GM23338 (cell line): Measurements from ENCODE around the gene SLC5A6. TPM values are rescaled to one million over a fixed set of nuclear protein-coding genes. Genes with fewer than 3 reads are reported as not detected.
"Not testable (repeated sequence)": the region's sequence is repeated elsewhere in the genome, so short reads cannot be mapped to it uniquely, and the experiment has no call there.

Experiments used
- ATAC-seq: fragments of 200-7000 bp; cut with Tn5 transposase; 3 replicates; pipeline ENCODE4 v1.9.1; 2020
- DNase-seq: peaks from one replicate; pipeline ENCODE4 v3.0.0-alpha.2; 2015; ENCODE audit warnings: low spot score
- H2AFZ ChIP-seq: fragments of 200-600 bp; sonication (generic); 2 replicates; pipeline ENCODE4 v1.8.0; 2016; ENCODE audit warnings: antibody characterized with exemption, mild to moderate bottlenecking, moderate library complexity
- H3F3A ChIP-seq: fragments of 200-600 bp; sonication (generic); replicated peaks from 2 replicates; pipeline ENCODE4 v1.8.0; 2017; ENCODE audit warnings: antibody characterized with exemption, mixed run types, low read depth
- H3K27ac ChIP-seq: fragments of 200-600 bp; sonication (generic); 2 replicates; pipeline ENCODE4 v1.6.1; 2016; ENCODE audit warnings: low read depth
- H3K27me3 ChIP-seq: fragments of 200-600 bp; sonication (generic); 2 replicates; pipeline ENCODE4 v1.8.0; 2016; ENCODE audit warnings: mild to moderate bottlenecking, mixed run types, moderate library complexity; ENCODE audit not compliant: insufficient read depth
- H3K36me3 ChIP-seq: fragments of 200-600 bp; sonication (generic); 2 replicates; pipeline ENCODE4 v1.8.0; 2016; ENCODE audit warnings: mild to moderate bottlenecking; ENCODE audit not compliant: insufficient read depth
- H3K4me1 ChIP-seq: fragments of 200-600 bp; sonication (generic); 2 replicates; pipeline ENCODE4 v1.8.0; 2016; ENCODE audit warnings: mild to moderate bottlenecking, moderate library complexity; ENCODE audit not compliant: insufficient read depth
- H3K4me2 ChIP-seq: fragments of 200-600 bp; sonication (generic); 2 replicates; pipeline ENCODE4 v1.7.1; 2017; ENCODE audit warnings: mixed run types
- H3K4me3 ChIP-seq: fragments of 200-600 bp; sonication (generic); 2 replicates; pipeline ENCODE4 v1.6.1; 2016; ENCODE audit warnings: mixed run types
- H3K79me2 ChIP-seq: fragments of 200-600 bp; sonication (generic); replicated peaks from 2 replicates; pipeline ENCODE4 v1.8.0; 2017; ENCODE audit warnings: mild to moderate bottlenecking; ENCODE audit not compliant: insufficient read depth
- H3K9me2 ChIP-seq: fragments of 200-600 bp; sonication (generic); 2 replicates; pipeline ENCODE4 v1.8.0; 2017; ENCODE audit not compliant: insufficient read depth
- H4K20me1 ChIP-seq: fragments of 200-600 bp; sonication (generic); replicated peaks from 2 replicates; pipeline ENCODE4 v1.8.0; 2017; ENCODE audit warnings: mild to moderate bottlenecking; ENCODE audit not compliant: insufficient read depth
- H3K27ac Mint-ChIP-seq: 2 replicates; pipeline ENCODE4 v1.8.0; 2020; ENCODE audit warnings: inconsistent platforms, mild to moderate bottlenecking, moderate library complexity, mixed read lengths
- H3K27me3 Mint-ChIP-seq: 3 replicates; pipeline ENCODE4 v1.8.0; 2022; ENCODE audit warnings: low read depth, mild to moderate bottlenecking, moderate library complexity, mixed read lengths, inconsistent platforms; ENCODE audit not compliant: insufficient read depth, poor library complexity
- H3K36me3 Mint-ChIP-seq: 3 replicates; pipeline ENCODE4 v1.8.0; 2021; ENCODE audit warnings: low read depth, mild to moderate bottlenecking, inconsistent platforms, moderate library complexity, mixed read lengths
- H3K4me1 Mint-ChIP-seq: 3 replicates; pipeline ENCODE4 v1.8.0; 2020; ENCODE audit warnings: mild to moderate bottlenecking, inconsistent platforms, mixed read lengths
- H3K4me3 Mint-ChIP-seq: 3 replicates; pipeline ENCODE4 v1.8.0; 2021; ENCODE audit warnings: moderate library complexity, mild to moderate bottlenecking, inconsistent platforms, mixed read lengths
- H3K9me3 Mint-ChIP-seq: 3 replicates; pipeline ENCODE4 v1.8.0; 2020; ENCODE audit warnings: moderate library complexity, mild to moderate bottlenecking, inconsistent platforms, mixed read lengths
- CREB1 ChIP-seq: fragments of 250-450 bp; sonication (Bioruptor Pico); IDR thresholded peaks from 2 replicates; pipeline ENCODE4 v1.5.0; 2020; ENCODE audit warnings: low read depth, mild to moderate bottlenecking, moderate library complexity
- CTCF ChIP-seq, 2 experiments: fragments of 200-600 bp in 1 of 2; sonication (generic) in 1 of 2; conservative IDR thresholded peaks; 2 replicates each; pipeline versions ENCODE4 v1.5.1 to v1.6.1; 2016 to 2017; ENCODE audit warnings: antibody characterized with exemption in 2 of 2, low read depth in 2 of 2, mild to moderate bottlenecking in 2 of 2, moderate library complexity in 1 of 2
- ETS1 ChIP-seq: IDR thresholded peaks from 2 replicates; pipeline ENCODE4 v1.6.1; 2016; ENCODE audit warnings: antibody characterized with exemption
- EZH2phosphoT487 ChIP-seq: fragments of 200-600 bp; sonication (generic); IDR thresholded peaks from one replicate; pipeline ENCODE4 v1.8.1; 2018; ENCODE audit warnings: antibody characterized with exemption; ENCODE audit not compliant: unreplicated experiment
- NANOG ChIP-seq: IDR thresholded peaks from 2 replicates; pipeline ENCODE4 v1.6.1; 2016; ENCODE audit warnings: antibody characterized with exemption, borderline replicate concordance
- POLR2AphosphoS5 ChIP-seq: IDR thresholded peaks from 2 replicates; pipeline ENCODE4 v1.6.1; 2016; ENCODE audit warnings: antibody characterized with exemption, low read depth
- STAT1 ChIP-seq: IDR thresholded peaks from one replicate; pipeline ENCODE4 v1.6.1; 2016; ENCODE audit warnings: antibody characterized with exemption; ENCODE audit not compliant: unreplicated experiment
- ZNF114 ChIP-seq: fragments of 250-450 bp; sonication (Bioruptor Pico); IDR thresholded peaks from 2 replicates; pipeline ENCODE4 v1.5.0; 2020; ENCODE audit warnings: mild to moderate bottlenecking, moderate library complexity
- polyA plus RNA-seq: library from polyadenylated mRNA; unstranded; fragments of >200 nt; fragmentation: Nextera tagmentation; extraction: Ambion mirVana; gene quantifications from 2 replicates; pipeline ENCODE4 v1.2.1, GENCODE V29; 2016
- total RNA-seq: library from RNA; depleted of rRNA; stranded (reverse); fragments of >200 nt; shearing (Covaris generic); gene quantifications from 2 replicates; pipeline ENCODE4 v1.2.3, GENCODE V29; 2014
- TF ChIP-seq, protein P1 (sequence below): IDR thresholded peaks from one replicate; pipeline ENCODE4 v1.6.1; 2018; ENCODE audit warnings: antibody characterized with exemption; ENCODE audit not compliant: unreplicated experiment
- TF ChIP-seq, protein P2 (sequence below): fragments of 250-450 bp; sonication (Bioruptor Pico); IDR thresholded peaks from 2 replicates; pipeline ENCODE4 v1.5.0; 2020; ENCODE audit warnings: mild to moderate bottlenecking, moderate library complexity

Gene SLC5A6
- total and polyA plus RNA-seq, 2 experiments from 2014 or later: 44.3 to 153 TPM

DNA sequence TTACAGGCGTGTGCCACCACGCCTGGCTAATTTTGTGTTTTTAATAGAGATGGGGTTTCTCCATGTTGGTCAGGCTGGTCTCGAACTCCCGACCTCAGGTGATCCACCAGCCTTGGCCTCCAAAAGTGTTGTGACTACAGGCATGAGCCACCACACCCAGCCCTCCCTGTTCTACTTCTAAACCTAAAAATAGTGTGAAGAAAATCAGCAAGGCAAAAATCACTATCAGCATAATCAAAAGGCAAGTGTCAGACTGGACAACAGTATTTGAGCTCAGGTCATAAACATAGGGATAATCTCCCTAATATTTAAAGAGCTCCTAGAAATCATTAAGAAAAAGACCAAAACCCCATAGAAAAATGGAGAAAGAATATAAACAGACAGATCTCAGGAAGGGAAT lies 36.3 kb downstream of the SLC5A6 start:
- ATAC-seq: not testable (repeated sequence)

DNA sequence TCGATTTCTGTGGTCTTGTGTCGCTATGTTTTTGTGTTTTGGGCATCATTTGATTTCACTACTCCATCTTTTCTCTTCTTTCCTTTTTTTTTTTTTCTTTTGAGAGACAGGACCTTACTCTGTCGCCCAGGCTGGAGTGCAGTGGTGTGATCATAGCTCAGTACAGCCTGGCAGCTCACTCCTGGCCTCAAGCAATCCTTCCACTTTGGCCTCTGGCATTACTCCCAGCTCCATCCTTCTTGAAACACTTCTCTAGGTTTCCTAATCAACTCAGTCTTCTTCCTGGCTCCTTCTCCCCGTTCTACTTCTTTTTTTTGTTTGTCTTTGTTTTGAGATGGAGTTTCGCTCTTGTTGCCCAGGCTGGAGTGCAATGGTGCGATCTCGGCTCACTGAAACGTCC lies 36.7 kb downstream of the SLC5A6 start:
- Histone ChIP-seq H3K79me2 (no peaks in the 10 kb centered on the region), H3K4me2 (no peak overlapping the region), H4K20me1 (no peaks in the 10 kb centered on the region), H3K9me2 (no peaks in the 10 kb centered on the region), H2AFZ (peak overlapping the region; percentile 26; the same call in 1 of the 2 replicates), H3K4me3 (no peak overlapping the region), H3F3A (no peaks in the 10 kb centered on the region), H3K4me1 (no peaks in the 10 kb centered on the region), H3K27ac (no peak overlapping the region), H3K27me3 (no peaks in the 10 kb centered on the region), H3K36me3 (no peaks in the 10 kb centered on the region)
- no peaks in the 10 kb centered on the region for H3K9me3 Mint-ChIP-seq
- H3K36me3 Mint-ChIP-seq: no peaks in the 10 kb centered on the region
- H3K27ac Mint-ChIP-seq: no peak overlapping the region
- H3K4me1 Mint-ChIP-seq: peaks cover 3% of the 10 kb centered on the region; the same call in 1 of the 3 replicates
- no peak overlapping the region for H3K4me3 Mint-ChIP-seq
- ATAC-seq (no peak), DNase-seq (no peak)
- H3K27me3 Mint-ChIP-seq: no peaks in the 10 kb centered on the region
- TF ChIP-seq CTCF (conservative IDR thresholded peaks at IDR 0.05; ENCODE audit: low read depth in 2 of 2): no peak
- no peak for TF ChIP-seq STAT1
- TF ChIP-seq CREB1 (CRISPR knock-in tag): no peak
- no peak for TF ChIP-seq NANOG
- no peak for TF ChIP-seq POLR2AphosphoS5
- TF ChIP-seq ZNF114 (CRISPR knock-in tag): no peak
- TF ChIP-seq, protein P1, sequence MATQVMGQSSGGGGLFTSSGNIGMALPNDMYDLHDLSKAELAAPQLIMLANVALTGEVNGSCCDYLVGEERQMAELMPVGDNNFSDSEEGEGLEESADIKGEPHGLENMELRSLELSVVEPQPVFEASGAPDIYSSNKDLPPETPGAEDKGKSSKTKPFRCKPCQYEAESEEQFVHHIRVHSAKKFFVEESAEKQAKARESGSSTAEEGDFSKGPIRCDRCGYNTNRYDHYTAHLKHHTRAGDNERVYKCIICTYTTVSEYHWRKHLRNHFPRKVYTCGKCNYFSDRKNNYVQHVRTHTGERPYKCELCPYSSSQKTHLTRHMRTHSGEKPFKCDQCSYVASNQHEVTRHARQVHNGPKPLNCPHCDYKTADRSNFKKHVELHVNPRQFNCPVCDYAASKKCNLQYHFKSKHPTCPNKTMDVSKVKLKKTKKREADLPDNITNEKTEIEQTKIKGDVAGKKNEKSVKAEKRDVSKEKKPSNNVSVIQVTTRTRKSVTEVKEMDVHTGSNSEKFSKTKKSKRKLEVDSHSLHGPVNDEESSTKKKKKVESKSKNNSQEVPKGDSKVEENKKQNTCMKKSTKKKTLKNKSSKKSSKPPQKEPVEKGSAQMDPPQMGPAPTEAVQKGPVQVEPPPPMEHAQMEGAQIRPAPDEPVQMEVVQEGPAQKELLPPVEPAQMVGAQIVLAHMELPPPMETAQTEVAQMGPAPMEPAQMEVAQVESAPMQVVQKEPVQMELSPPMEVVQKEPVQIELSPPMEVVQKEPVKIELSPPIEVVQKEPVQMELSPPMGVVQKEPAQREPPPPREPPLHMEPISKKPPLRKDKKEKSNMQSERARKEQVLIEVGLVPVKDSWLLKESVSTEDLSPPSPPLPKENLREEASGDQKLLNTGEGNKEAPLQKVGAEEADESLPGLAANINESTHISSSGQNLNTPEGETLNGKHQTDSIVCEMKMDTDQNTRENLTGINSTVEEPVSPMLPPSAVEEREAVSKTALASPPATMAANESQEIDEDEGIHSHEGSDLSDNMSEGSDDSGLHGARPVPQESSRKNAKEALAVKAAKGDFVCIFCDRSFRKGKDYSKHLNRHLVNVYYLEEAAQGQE: no peak
- TF ChIP-seq, protein P2, sequence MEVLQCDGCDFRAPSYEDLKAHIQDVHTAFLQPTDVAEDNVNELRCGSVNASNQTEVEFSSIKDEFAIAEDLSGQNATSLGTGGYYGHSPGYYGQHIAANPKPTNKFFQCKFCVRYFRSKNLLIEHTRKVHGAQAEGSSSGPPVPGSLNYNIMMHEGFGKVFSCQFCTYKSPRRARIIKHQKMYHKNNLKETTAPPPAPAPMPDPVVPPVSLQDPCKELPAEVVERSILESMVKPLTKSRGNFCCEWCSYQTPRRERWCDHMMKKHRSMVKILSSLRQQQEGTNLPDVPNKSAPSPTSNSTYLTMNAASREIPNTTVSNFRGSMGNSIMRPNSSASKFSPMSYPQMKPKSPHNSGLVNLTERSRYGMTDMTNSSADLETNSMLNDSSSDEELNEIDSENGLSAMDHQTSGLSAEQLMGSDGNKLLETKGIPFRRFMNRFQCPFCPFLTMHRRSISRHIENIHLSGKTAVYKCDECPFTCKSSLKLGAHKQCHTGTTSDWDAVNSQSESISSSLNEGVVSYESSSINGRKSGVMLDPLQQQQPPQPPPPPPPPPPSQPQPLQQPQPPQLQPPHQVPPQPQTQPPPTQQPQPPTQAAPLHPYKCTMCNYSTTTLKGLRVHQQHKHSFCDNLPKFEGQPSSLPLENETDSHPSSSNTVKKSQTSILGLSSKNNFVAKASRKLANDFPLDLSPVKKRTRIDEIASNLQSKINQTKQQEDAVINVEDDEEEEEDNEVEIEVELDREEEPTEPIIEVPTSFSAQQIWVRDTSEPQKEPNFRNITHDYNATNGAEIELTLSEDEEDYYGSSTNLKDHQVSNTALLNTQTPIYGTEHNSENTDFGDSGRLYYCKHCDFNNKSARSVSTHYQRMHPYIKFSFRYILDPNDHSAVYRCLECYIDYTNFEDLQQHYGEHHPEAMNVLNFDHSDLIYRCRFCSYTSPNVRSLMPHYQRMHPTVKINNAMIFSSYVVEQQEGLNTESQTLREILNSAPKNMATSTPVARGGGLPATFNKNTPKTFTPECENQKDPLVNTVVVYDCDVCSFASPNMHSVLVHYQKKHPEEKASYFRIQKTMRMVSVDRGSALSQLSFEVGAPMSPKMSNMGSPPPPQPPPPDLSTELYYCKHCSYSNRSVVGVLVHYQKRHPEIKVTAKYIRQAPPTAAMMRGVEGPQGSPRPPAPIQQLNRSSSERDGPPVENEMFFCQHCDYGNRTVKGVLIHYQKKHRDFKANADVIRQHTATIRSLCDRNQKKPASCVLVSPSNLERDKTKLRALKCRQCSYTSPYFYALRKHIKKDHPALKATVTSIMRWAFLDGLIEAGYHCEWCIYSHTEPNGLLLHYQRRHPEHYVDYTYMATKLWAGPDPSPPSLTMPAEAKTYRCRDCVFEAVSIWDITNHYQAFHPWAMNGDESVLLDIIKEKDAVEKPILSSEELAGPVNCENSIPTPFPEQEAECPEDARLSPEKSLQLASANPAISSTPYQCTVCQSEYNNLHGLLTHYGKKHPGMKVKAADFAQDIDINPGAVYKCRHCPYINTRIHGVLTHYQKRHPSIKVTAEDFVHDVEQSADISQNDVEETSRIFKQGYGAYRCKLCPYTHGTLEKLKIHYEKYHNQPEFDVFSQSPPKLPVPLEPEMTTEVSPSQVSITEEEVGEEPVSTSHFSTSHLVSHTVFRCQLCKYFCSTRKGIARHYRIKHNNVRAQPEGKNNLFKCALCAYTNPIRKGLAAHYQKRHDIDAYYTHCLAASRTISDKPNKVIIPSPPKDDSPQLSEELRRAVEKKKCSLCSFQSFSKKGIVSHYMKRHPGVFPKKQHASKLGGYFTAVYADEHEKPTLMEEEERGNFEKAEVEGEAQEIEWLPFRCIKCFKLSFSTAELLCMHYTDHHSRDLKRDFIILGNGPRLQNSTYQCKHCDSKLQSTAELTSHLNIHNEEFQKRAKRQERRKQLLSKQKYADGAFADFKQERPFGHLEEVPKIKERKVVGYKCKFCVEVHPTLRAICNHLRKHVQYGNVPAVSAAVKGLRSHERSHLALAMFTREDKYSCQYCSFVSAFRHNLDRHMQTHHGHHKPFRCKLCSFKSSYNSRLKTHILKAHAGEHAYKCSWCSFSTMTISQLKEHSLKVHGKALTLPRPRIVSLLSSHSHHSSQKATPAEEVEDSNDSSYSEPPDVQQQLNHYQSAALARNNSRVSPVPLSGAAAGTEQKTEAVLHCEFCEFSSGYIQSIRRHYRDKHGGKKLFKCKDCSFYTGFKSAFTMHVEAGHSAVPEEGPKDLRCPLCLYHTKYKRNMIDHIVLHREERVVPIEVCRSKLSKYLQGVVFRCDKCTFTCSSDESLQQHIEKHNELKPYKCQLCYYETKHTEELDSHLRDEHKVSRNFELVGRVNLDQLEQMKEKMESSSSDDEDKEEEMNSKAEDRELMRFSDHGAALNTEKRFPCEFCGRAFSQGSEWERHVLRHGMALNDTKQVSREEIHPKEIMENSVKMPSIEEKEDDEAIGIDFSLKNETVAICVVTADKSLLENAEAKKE: no peak
- no peak for TF ChIP-seq EZH2phosphoT487
- TF ChIP-seq ETS1: no peak

More for the DNA sequence above, 36.3 kb downstream of the SLC5A6 start:
- not testable (repeated sequence) for H4K20me1 ChIP-seq, H3K36me3 Mint-ChIP-seq, H3K9me3 Mint-ChIP-seq, H3K79me2 ChIP-seq, H2AFZ ChIP-seq, H3K27ac Mint-ChIP-seq, H3K4me2 ChIP-seq, H3F3A ChIP-seq, H3K27me3 ChIP-seq, H3K4me1 Mint-ChIP-seq, H3K4me3 Mint-ChIP-seq, H3K4me1 ChIP-seq, H3K36me3 ChIP-seq, H3K9me2 ChIP-seq, H3K27ac ChIP-seq, DNase-seq, H3K27me3 Mint-ChIP-seq, H3K4me3 ChIP-seq
